Measurements from ENCODE around the gene HMGB2. TPM values are rescaled to one million over a fixed set of nuclear protein-coding genes. Genes with fewer than 3 reads are reported as not detected.

Gene HMGB2
- total and polyA plus RNA-seq, 2 of the 8 experiments (the other 6 are each of a cell fraction or from before 2014, with no cell fraction given) = 54.7 to 218 TPM

GRCh38 chr4:173334891-173335752 is 964 bp upstream of the HMGB2 start:
- Histone ChIP-seq H3K23me2 (ENCODE audit: low read depth, low read length) (peaks cover 3% of the 10 kb centered on the region; the same call in 1 of the 2 replicates), H3K4ac (replicated peaks; ENCODE audit: insufficient read length, low read depth, low read length) (no peak overlapping the region), H3K79me1 (ENCODE audit: low read depth, low read length) (no peaks in the 10 kb centered on the region), H4K20me1 (replicated peaks in 1 of 2; ENCODE audit: control insufficient read depth in 1 of 2, insufficient read depth in 2 of 2, low read length in 2 of 2) (peaks cover 2 to 4% of the 10 kb centered on the region in 2 experiments), H3K4me3 (ENCODE audit: extremely low read depth in 1 of 4, insufficient read depth in 2 of 4, low read depth in 3 of 4, low read length in 4 of 4) (peak overlapping the region; percentile 73 to 99 (median 84)), H3K79me2 (ENCODE audit: control insufficient read depth in 1 of 2, insufficient read depth in 2 of 2, low read length in 2 of 2) (peaks cover 0 to 19% of the 10 kb centered on the region in 2 experiments; a peak in 3 of 4 replicates), H2BK120ac (replicated peaks; ENCODE audit: low read depth, low read length) (no peak overlapping the region), H3K14ac (ENCODE audit: insufficient read length) (no peak overlapping the region), H3K27me3 (replicated peaks in 1 of 4; ENCODE audit: control insufficient read depth in 3 of 4, extremely low read depth in 1 of 4, insufficient read depth in 3 of 4, low read length in 3 of 4) (no peaks in the 10 kb centered on the region), H4K5ac (ENCODE audit: insufficient read length, low read depth, low read length) (peak overlapping the region; percentile 98), H3K9me3 (ENCODE audit: insufficient read depth in 2 of 2, low read depth in 1 of 2, low read length in 1 of 2) (no peaks in the 10 kb centered on the region), H4K8ac (ENCODE audit: extremely low read depth, insufficient read depth, low read length) (peak overlapping the region; percentile 99), H3K4me1 (replicated peaks in 1 of 4; ENCODE audit: control insufficient read depth in 3 of 4, insufficient read depth in 4 of 4, low read length in 3 of 4) (peaks cover 0 to 3% (median 3%) of the 10 kb centered on the region in 4 experiments; a peak in 6 of 7 replicates), H2BK12ac (ENCODE audit: low read depth, low read length) (peak overlapping the region; percentile 97), H2AK5ac (ENCODE audit: low read depth, low read length) (no peak overlapping the region), H4K91ac (replicated peaks; ENCODE audit: insufficient read length, low read length) (peak overlapping the region; percentile 61), H3K27ac (ENCODE audit: low read depth, low read length) (peak overlapping the region; percentile 99), H2AFZ (ENCODE audit: low read length) (peak overlapping the region; percentile 14), H3K23ac (ENCODE audit: insufficient read length) (no peak overlapping the region), H3K9ac (replicated peaks in 1 of 4; ENCODE audit: extremely low read depth in 1 of 4, low read depth in 3 of 4, low read length in 3 of 4) (peak overlapping the region; percentile 88 to 97 (median 96)), H2BK5ac (ENCODE audit: low read depth, low read length) (peak overlapping the region; percentile 96), H3K56ac (replicated peaks; ENCODE audit: insufficient read length, low read depth, low read length) (peak overlapping the region; percentile 71), H3K36me3 (ENCODE audit: control insufficient read depth in 2 of 4, insufficient read depth in 4 of 4, low read length in 3 of 4) (peaks cover 6 to 32% (median 16%) of the 10 kb centered on the region in 4 experiments; a peak in 7 of 8 replicates), H2BK20ac (ENCODE audit: low read length) (no peak overlapping the region), H2BK15ac (ENCODE audit: low read length) (no peak overlapping the region), H3K18ac (ENCODE audit: extremely low read depth, low read length) (peak overlapping the region; percentile 88), H3K4me2 (ENCODE audit: insufficient read depth in 1 of 2, low read depth in 2 of 2, low read length in 2 of 2) (peak overlapping the region; percentile 81 to 90)
- peak; percentile 65 to 87 for DNase-seq (ENCODE audit: low read depth in 1 of 2, low spot score in 2 of 2)
- 3% methylated on average over 48 of the region's 52 CpGs; no CpG with 5 or more reads in 1 of the 2 experiments for WGBS, 2 experiments (ENCODE audit: extremely low coverage in 1 of 2, insufficient coverage in 1 of 2, insufficient read length in 1 of 2, insufficient replicate concordance in 2 of 2, low coverage in 1 of 2, low lambda C conversion rate in 2 of 2, missing lambda C conversion rate in 1 of 2)
- POLR2A ChIA-PET (ENCODE audit: partially characterized antibody) = interaction anchor here (0.6 to 8.0 kb wide), 43 partner anchors 10 to 403 kb away, joined by 3 to 123 read pairs (median 4); partner anchors contain the start of genes GALNT7, SAP30 and SCRG1
- FAIRE-seq = no peak
- CTCF ChIA-PET (ENCODE audit: partially characterized antibody) = interaction anchor here (0.7 to 3.0 kb wide), 8 partner anchors 11 to 322 kb away, joined by 3 to 12 read pairs (median 4); partner anchors contain the start of gene SAP30
